Erythroblast (primary cell): Measurements from ENCODE around the gene BMP10.

Experiments
- GATA1 ChIP-seq: IDR thresholded peaks from 2 replicates; pipeline ENCODE4 v1.6.1; 2011; ENCODE audit warnings: low read depth, mild to moderate bottlenecking, control low read depth, low read length, moderate library complexity
- POLR2A ChIP-seq: IDR thresholded peaks from 2 replicates; pipeline ENCODE4 v1.6.1; 2011; ENCODE audit warnings: mild to moderate bottlenecking, low read length

DNA sequence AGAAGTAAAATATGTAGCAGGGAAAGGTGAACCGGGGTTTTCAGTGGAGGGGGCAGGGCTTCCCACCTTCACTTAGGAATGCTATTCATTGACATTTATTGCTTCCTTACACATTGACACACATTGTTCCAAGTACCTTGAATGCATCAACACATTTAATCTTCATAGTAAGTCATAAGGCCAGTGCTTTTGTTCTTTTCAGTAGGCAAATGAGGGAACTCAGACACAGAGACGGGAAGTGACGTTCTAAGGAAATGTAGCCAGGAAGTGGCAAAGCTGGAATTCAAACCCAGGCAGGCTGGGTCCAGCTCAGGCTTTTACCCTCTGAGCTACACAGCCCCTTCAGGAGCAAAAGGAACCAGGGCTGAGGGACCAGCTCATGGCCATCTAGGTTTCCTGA is 20.7 kb downstream of the BMP10 start:
- no peak for TF ChIP-seq POLR2A
- TF ChIP-seq GATA1 = no peak
